Activated CD4-positive, alpha-beta T cell treated with anti-CD3 and anti-CD28 coated beads, Interleukin-2, amount 50 U/mL, for 1 hour (primary cell): ENCODE measurements around the gene LARP1.

Source experiments
- DNase-seq: peaks from one replicate; pipeline ENCODE4 v3.0.0-alpha.2; 2020

LARP1 gene

GRCh38 chr5:154861946-154862345, 106.8 kb downstream of the LARP1 start:
- DNase-seq: no peak

DNA sequence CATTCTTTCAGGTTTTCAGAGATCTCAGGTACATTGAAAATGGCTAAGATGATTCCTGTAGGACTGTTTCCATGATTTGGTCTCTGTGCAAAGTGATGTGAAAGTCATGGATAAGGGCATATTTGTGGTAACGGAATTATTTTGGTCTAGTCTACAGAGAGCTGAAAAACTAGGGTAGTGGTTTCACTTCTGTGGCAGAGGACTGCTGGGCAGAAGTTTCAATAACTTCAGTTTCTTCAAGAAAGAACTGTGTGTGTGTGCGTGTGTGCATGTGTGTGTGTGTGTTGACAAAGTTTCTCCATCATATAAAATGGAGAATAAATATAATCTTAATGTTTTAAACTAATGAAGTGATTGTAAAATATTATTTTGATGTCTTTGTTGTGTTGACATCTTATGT, 107.6 kb downstream of the LARP1 start:
- DNase-seq: no peak

DNA sequence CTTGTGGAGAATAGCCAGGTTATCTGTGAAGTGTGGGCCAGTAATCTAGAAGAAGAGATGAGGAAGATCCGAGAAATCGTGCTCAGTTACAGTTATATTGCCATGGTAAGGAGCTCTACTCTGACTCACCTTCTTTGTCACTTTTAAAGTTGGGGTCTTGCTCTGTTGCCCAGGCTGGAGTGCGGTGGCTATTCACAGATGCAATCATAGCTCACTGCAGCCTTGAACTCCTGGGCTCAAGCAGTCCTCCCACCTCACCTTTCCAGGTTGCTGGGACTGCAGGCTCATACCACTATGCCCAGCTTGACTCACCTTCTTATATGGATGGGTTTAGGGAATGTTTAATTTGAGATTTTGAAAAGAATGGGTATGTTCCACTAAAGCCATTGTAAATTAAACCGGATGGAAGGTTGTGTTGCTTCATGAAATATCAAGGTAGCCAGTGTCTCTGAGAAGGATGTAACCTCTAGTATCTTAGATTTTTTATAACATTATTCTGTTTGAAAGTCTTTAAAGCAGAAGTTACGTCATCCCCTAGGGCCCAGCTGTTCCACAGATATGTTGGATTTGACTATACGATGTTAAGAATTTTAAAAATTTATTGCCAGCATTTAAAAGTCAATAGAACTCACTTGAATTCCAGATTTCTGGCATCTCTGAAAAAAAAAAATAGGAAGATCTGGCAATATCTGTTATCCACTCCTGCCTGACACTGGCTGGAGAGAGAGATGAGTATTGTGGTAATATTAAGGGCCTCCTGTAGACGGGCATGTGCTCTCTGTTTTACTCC, 108.3 kb downstream of the LARP1 start:
- no peak for DNase-seq

- DNase-seq: no peak
Measured at GRCh38 chr5:154865466-154866184, 110.4 kb downstream of the LARP1 start.

- no peak for DNase-seq
Measured at GRCh38 chr5:154866841-154867240, 111.7 kb downstream of the LARP1 start.
